Measurements from ENCODE around the gene SLC30A10. TPM values are rescaled to one million over a fixed set of nuclear protein-coding genes. Genes with fewer than 3 reads are reported as not detected.
"Not testable (repeated sequence)": the region's sequence is repeated elsewhere in the genome, so short reads cannot be mapped to it uniquely, and the experiment has no call there.

SLC30A10 gene
- total RNA-seq, 1 donor from 2014 or later = 59.4 TPM

DNA sequence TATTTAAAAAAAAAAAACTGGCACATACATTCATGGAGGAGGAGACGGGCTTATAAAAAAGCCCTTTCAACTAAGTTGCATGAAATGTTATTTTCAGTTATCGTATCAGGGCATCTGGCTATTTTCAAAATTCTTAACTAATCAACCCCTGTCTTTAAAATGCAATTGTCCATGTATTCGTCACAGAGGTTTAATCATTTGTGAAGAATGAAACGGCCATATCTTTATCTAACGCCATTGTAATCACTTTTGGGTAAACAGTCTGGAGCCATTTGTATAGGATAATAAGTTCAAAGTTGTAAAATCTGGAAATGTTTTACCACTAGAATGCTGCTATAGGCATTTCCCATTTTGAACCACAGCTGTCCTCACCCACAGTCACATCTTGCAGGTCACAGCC, 30.4 kb downstream of the SLC30A10 start:
- no peak for ATAC-seq
- DNase-seq (ENCODE audit: low spot score) = no peak

GRCh38 chr1:219892271-219892670, 36.1 kb downstream of the SLC30A10 start:
- DNase-seq (ENCODE audit: low spot score); ATAC-seq: not testable (repeated sequence)

DNA sequence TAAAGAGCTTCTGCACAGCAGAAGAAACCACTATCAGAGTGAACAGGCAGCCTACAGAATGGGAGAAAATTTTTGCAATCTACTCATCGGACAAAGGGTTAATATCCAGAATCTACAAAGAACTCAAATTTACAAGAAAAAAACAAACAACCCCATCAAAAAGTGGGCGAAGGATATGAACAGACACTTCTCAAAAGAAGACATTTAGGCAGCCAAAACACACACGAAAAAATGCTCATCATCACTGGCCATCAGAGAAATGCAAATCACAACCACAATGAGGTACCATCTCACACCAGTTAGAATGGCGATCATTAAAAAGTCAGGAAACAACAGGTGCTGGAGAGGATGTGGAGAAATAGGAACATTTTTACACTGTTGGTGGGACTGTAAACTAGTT, 36.5 kb downstream of the SLC30A10 start:
- not testable (repeated sequence) for DNase-seq (ENCODE audit: low spot score); ATAC-seq

DNA sequence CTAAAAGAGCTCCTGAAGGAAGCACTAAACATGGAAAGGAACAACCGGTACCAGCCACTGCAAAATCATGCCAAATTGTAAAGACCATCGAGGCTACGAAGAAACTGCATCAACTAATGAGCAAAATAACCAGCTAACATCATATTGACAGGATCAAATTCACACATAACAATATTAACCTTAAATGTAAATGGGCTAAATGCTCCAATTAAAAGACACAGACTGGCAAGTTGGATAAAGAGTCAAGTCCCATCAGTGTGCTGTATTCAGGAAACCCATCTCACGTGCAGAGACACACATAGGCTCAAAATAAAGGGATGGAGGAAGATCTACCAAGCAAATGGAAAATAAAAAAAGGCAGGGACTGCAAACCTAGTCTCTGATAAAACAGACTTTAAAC, 39.7 kb downstream of the SLC30A10 start:
- DNase-seq (ENCODE audit: low spot score); ATAC-seq: not testable (repeated sequence)

- DNase-seq (ENCODE audit: low spot score) (no peak), ATAC-seq (no peak)
Observed at GRCh38 chr1:219885680-219886079, 42.7 kb downstream of the SLC30A10 start.

- DNase-seq (ENCODE audit: low spot score) (peak; percentile 83), ATAC-seq (peak; percentile 92)
Observed at GRCh38 chr1:219883400-219884332, 44.7 kb downstream of the SLC30A10 start.

DNA sequence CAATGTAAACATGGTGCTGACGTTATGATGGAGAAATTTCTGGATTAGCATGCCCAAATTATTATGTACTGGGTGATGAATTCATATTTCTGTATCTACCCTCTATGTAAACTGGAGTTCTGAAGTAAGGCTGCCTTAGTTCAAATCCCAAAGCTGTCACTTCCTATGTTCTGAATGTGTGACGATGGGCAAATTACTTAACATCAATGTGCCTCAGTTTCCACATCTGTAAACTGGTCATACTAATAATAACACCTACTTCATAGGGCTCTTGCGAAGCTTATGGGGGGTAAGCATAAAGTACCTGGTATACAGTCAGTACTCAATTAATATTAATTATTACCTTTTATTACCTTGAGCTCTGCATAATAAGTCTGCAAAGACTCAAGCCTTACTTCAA, 45.6 kb downstream of the SLC30A10 start:
- ATAC-seq = no peak

DNA sequence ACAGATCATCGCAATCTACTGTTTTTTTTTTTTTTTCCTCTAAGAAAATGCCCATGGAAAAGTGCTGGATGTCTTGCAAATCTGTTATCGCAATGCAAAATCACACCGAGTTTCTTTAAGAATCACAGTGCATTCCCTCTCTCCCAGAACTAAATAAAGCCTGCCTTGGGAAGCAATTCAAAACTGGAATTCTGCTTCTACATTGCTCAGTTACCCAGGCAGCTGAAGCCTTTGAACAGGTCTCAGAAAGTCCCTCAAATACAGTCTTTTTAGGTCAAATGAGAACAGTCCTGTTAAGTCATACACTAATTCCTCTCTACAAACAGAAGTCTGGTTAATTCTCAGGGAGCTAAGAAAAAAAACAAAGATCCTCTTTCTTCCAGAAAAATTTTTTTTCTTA, 46.3 kb downstream of the SLC30A10 start:
- DNase-seq (ENCODE audit: low spot score) (no peak), ATAC-seq (peak; percentile 10)

More for the DNA sequence above, 45.6 kb downstream of the SLC30A10 start:
- DNase-seq (ENCODE audit: low spot score) = no peak

DNA sequence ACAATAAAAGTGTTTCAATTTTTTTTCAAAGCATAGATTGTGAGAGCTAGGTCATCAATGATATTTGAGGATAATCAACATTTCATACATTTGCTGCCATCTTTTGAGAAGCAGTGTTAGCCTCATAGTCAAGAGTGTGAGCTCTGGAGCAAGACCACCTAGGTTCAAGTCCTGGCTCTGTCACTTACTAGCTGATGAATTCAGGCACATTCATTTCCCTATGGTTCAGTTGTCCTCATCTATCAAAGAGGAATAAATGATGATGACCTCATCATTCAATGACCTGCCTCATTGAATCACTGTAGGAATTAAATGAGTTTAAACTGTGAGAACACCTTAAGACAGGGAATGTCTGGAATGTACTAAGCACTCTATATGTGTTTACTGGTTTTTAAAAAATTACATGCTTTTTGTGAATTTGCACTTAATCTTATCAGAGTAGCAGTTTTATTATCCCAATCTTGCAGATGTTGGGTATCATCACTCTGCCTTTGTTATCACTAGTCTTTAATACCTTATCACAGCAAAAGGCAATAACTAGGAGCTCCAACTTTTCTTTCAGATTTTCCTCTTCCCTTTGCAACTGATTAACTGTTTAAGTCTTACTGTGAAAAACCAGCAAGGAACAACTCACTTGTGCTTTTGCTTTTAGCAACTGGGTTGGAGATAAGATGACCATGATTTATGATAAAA, 47.4 kb downstream of the SLC30A10 start:
- ATAC-seq (no peak), DNase-seq (ENCODE audit: low spot score) (no peak)

GRCh38 chr1:219876798-219877209, 51.6 kb downstream of the SLC30A10 start:
- DNase-seq (ENCODE audit: low spot score) (peak; percentile 46), ATAC-seq (peak; percentile 86)

DNA sequence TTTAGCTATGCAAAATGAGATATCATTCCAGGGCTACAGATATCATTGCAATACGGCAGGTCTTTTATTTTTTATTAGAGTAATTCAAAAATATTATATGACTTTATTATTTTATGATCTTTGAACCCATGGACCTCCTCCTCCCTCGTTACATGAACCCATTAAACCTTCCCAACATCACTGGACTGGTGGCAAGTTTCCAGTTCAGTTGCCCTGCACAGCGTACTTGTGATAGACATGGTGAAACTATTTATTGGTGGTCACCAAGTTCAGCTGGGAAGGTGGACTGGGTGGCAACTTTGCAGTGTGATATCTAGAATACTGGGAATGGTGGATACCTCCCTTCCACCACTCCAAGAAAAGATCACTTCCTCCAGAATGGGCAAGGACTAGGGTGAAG, 52.5 kb downstream of the SLC30A10 start:
- ATAC-seq = no peak

DNA sequence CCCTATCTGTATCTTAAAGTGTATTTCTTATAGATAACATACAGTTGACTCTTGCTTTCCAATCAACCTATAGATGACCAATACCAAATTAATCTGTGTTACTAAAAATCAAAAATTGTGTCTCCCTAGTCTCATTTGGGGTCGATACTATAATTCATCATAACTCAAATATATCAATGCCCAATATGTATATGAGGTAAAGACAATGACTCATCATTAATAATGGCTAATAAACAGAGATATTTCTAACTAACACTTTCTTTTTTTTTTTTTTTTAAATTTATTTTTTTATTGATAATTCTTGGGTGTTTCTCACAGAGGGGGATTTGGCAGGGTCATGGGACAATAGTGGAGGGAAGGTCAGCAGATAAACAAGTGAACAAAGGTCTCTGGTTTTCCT, 55.8 kb downstream of the SLC30A10 start:
- not testable (repeated sequence) for DNase-seq (ENCODE audit: low spot score); ATAC-seq

More for the DNA sequence above, 52.5 kb downstream of the SLC30A10 start:
- DNase-seq (ENCODE audit: low spot score) = no peak

DNA sequence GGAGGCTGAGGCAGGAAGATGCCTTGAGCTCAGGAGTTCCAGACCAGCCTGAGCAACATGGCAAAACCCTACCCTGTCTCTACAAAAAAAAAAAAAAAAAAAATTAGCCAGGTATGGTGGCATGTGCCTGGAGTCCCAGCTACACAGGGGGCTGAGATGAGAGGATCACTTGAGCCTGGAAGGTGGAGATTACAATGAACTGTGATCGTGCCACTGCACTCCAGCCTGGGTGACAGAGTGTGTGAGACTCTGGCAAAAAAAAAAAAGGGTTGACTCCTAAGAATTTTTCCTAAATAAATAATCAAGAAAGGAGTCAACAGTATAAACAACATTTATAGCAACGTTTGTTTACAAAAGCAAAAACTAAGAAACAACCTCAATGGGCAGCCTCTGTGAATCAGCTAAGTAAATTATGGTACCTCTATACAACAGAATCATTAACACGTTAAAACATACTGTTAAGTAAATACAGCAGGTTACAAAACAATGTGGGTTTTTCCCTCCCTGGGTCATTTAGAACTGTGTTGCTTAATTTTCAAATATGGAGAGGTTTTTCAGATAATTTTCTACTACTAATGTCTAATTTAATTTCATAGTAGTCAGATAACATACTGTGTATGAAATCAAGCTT, 56.8 kb downstream of the SLC30A10 start:
- DNase-seq (ENCODE audit: low spot score) (no peak), ATAC-seq (peak; percentile 63)

DNA sequence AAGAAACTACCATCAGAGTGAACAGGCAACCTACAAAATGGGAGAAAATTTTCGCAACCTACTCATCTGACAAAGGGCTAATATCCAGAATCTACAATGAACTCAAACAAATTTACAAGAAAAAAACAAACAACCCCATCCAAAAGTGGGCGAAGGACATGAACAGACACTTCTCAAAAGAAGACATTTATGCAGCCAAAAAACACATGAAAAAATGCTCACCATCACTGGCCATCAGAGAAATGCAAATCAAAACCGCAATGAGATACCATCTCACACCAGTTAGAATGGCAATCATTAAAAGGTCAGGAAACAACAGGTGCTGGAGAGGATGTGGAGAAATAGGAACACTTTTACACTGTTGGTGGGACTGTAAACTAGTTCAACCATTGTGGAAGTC, 59.7 kb downstream of the SLC30A10 start:
- not testable (repeated sequence) for DNase-seq (ENCODE audit: low spot score); ATAC-seq

Other genes starting within 250 kb of the SLC30A10 start
- 29.9 TPM for gene EPRS1, start 117.9 kb upstream of the SLC30A10 start, total RNA-seq
- gene BPNT1, start 161.2 kb upstream of the SLC30A10 start, total RNA-seq = 17.9 TPM
- gene IARS2, start 165.6 kb upstream of the SLC30A10 start, total RNA-seq = 45.5 TPM